ENCODE data around the gene KCNAB1. TPM values are rescaled to one million over a fixed set of nuclear protein-coding genes. Genes with fewer than 3 reads are reported as not detected.
"Not testable (repeated sequence)": the region's sequence is repeated elsewhere in the genome, so short reads cannot be mapped to it uniquely, and the experiment has no call there.

The KCNAB1 gene
- 16.5 TPM for total RNA-seq (ENCODE audit: unreplicated experiment)
- long read RNA-seq, full-length matches to known transcripts: 1 of 6 reads
- long read RNA-seq, partial matches to known transcripts: 3 of 6 reads
- long read RNA-seq, other reads (novel, unspliced or antisense): 2 of 6 reads

- DNase-seq: no peak
Measured at GRCh38 chr3:156120528-156121251, at the start of gene KCNAB1. Gene KCNAB1 (plus strand): TSS chr3:156120578.

GRCh38 chr3:156071031-156071430 is 49.3 kb upstream of the KCNAB1 start:
- peaks cover 2% of the 10 kb centered on the region for H3K27me3 Mint-ChIP-seq (ENCODE audit: unreplicated experiment)
- peaks cover 7% of the 10 kb centered on the region for H3K9me3 Mint-ChIP-seq (ENCODE audit: unreplicated experiment)
- no peak overlapping the region for H3K27ac Mint-ChIP-seq (ENCODE audit: unreplicated experiment)

More at GRCh38 chr3:156120528-156121251, at the start of gene KCNAB1:
- Mint-ChIP-seq H3K4me1 (ENCODE audit: low read depth, unreplicated experiment) (no peaks in the 10 kb centered on the region), H3K9me3 (ENCODE audit: unreplicated experiment) (peaks cover 2% of the 10 kb centered on the region), H3K4me3 (ENCODE audit: unreplicated experiment) (no peak within 1 kb of the TSS), H3K27me3 (ENCODE audit: unreplicated experiment) (no peaks in the 10 kb centered on the region), H3K27ac (ENCODE audit: unreplicated experiment) (no peak within 1 kb of the TSS), H3K36me3 (ENCODE audit: unreplicated experiment) (no peaks in the 10 kb centered on the region)
- no peak for TF ChIP-seq CTCF (IDR thresholded peaks at IDR 0.05; ENCODE audit: partially characterized antibody, unreplicated experiment)

GRCh38 chr3:156072950-156073657 is 47.3 kb upstream of the KCNAB1 start:
- H3K9me3 Mint-ChIP-seq (ENCODE audit: unreplicated experiment); H3K27ac Mint-ChIP-seq (ENCODE audit: unreplicated experiment); H3K36me3 Mint-ChIP-seq (ENCODE audit: unreplicated experiment); DNase-seq; H3K4me1 Mint-ChIP-seq (ENCODE audit: low read depth, unreplicated experiment); H3K27me3 Mint-ChIP-seq (ENCODE audit: unreplicated experiment); H3K4me3 Mint-ChIP-seq (ENCODE audit: unreplicated experiment): not testable (repeated sequence)

More at GRCh38 chr3:156071031-156071430, 49.3 kb upstream of the KCNAB1 start:
- H3K36me3 Mint-ChIP-seq (ENCODE audit: unreplicated experiment): peaks cover 6% of the 10 kb centered on the region
- DNase-seq: no peak
- no peak for TF ChIP-seq CTCF (IDR thresholded peaks at IDR 0.05; ENCODE audit: partially characterized antibody, unreplicated experiment)
- H3K4me3 Mint-ChIP-seq (ENCODE audit: unreplicated experiment): no peak overlapping the region
- H3K4me1 Mint-ChIP-seq (ENCODE audit: low read depth, unreplicated experiment): peaks cover 6% of the 10 kb centered on the region

GRCh38 chr3:156090126-156090525 is 30.3 kb upstream of the KCNAB1 start:
- no peak overlapping the region for H3K4me3 Mint-ChIP-seq (ENCODE audit: unreplicated experiment)
- no peak for TF ChIP-seq CTCF (IDR thresholded peaks at IDR 0.05; ENCODE audit: partially characterized antibody, unreplicated experiment)
- no peak overlapping the region for H3K27ac Mint-ChIP-seq (ENCODE audit: unreplicated experiment)
- no peak for DNase-seq
- no peaks in the 10 kb centered on the region for H3K36me3 Mint-ChIP-seq (ENCODE audit: unreplicated experiment)
- peaks cover 1% of the 10 kb centered on the region for H3K27me3 Mint-ChIP-seq (ENCODE audit: unreplicated experiment)
- peaks cover 5% of the 10 kb centered on the region for H3K4me1 Mint-ChIP-seq (ENCODE audit: low read depth, unreplicated experiment)
- H3K9me3 Mint-ChIP-seq (ENCODE audit: unreplicated experiment): no peaks in the 10 kb centered on the region

- TF ChIP-seq CTCF (IDR thresholded peaks at IDR 0.05; ENCODE audit: partially characterized antibody, unreplicated experiment): no peak
- no peak overlapping the region for H3K27ac Mint-ChIP-seq (ENCODE audit: unreplicated experiment)
- DNase-seq: no peak
Measured at GRCh38 chr3:156093964-156094363, 26.4 kb upstream of the KCNAB1 start.

More at GRCh38 chr3:156093964-156094363, 26.4 kb upstream of the KCNAB1 start:
- Mint-ChIP-seq H3K36me3 (ENCODE audit: unreplicated experiment) (no peaks in the 10 kb centered on the region), H3K9me3 (ENCODE audit: unreplicated experiment) (peaks cover 2% of the 10 kb centered on the region), H3K4me3 (ENCODE audit: unreplicated experiment) (no peak overlapping the region), H3K27me3 (ENCODE audit: unreplicated experiment) (no peaks in the 10 kb centered on the region), H3K4me1 (ENCODE audit: low read depth, unreplicated experiment) (no peaks in the 10 kb centered on the region)
